ENCODE results near the gene PEX6.

Gene PEX6

GRCh38 chr6:42993445-42993844, 14.5 kb upstream of the PEX6 start:
- no peak for DNase-seq (ENCODE audit: low read depth)

- DNase-seq (ENCODE audit: low read depth): no peak
These were observed 10.9 kb upstream of the PEX6 start for GRCh38 chr6:42989923-42990322.

- no peak for DNase-seq (ENCODE audit: low read depth)
These were observed 9.6 kb upstream of the PEX6 start for GRCh38 chr6:42988486-42989020.

- no peak for DNase-seq (ENCODE audit: low read depth)
These were observed 8.8 kb upstream of the PEX6 start for GRCh38 chr6:42987533-42988451.

GRCh38 chr6:42984924-42985475, 6.0 kb upstream of the PEX6 start:
- DNase-seq (ENCODE audit: low read depth): no peak

- peak; percentile 95 for DNase-seq (ENCODE audit: low read depth)
These were observed 5.3 kb upstream of the PEX6 start, which contains the start of gene PPP2R5D for GRCh38 chr6:42984001-42984923. Gene PPP2R5D, plus strand, starts transcription at chr6:42984570. Its CDS starts 108 bp downstream, at chr6:42984678.

GRCh38 chr6:42981836-42982235, 2.9 kb upstream of the PEX6 start:
- no peak for DNase-seq (ENCODE audit: low read depth)

- no peak for DNase-seq (ENCODE audit: low read depth)
These were observed 669 bp upstream of the PEX6 start for GRCh38 chr6:42979523-42980177.

GRCh38 chr6:42978487-42978838, 518 bp downstream of the PEX6 start:
- DNase-seq (ENCODE audit: low read depth): no peak

GRCh38 chr6:42974919-42975505, 4.0 kb downstream of the PEX6 start:
- no peak for DNase-seq (ENCODE audit: low read depth)

GRCh38 chr6:42973926-42974325, 5.1 kb downstream of the PEX6 start:
- no peak for DNase-seq (ENCODE audit: low read depth)

GRCh38 chr6:42971746-42972327, 7.1 kb downstream of the PEX6 start:
- DNase-seq (ENCODE audit: low read depth): no peak

GRCh38 chr6:42970871-42971612, 7.9 kb downstream of the PEX6 start:
- no peak for DNase-seq (ENCODE audit: low read depth)

GRCh38 chr6:42969934-42970333, 9.0 kb downstream of the PEX6 start:
- no peak for DNase-seq (ENCODE audit: low read depth)

GRCh38 chr6:42969431-42969830, 9.6 kb downstream of the PEX6 start:
- DNase-seq (ENCODE audit: low read depth): no peak

GRCh38 chr6:42968783-42969182, 10.2 kb downstream of the PEX6 start:
- DNase-seq (ENCODE audit: low read depth): no peak

- no peak for DNase-seq (ENCODE audit: low read depth)
These were observed 10.8 kb downstream of the PEX6 start for GRCh38 chr6:42968126-42968701.

GRCh38 chr6:42967228-42967627, 11.8 kb downstream of the PEX6 start:
- no peak for DNase-seq (ENCODE audit: low read depth)

- DNase-seq (ENCODE audit: low read depth): no peak
These were observed 12.4 kb downstream of the PEX6 start for GRCh38 chr6:42966571-42966970.
